Measurements from ENCODE around the gene JPH4. TPM values are rescaled to one million over a fixed set of nuclear protein-coding genes. Genes with fewer than 3 reads are reported as not detected.

Gene JPH4
- polyA plus RNA-seq, 3 donors, result 2.2 to 4.1 (median 3.7) TPM

GRCh38 chr14:23536494-23536893 is 42.1 kb downstream of the JPH4 start:
- no peaks in the 10 kb centered on the region for H3K9me3 ChIP-seq (replicated peaks in 1 of 2; ENCODE audit: control insufficient read depth in 1 of 2, insufficient read depth in 1 of 2, low read length in 2 of 2)
- DNase-seq, result no peak
- Mint-ChIP-seq H3K27ac (no peak overlapping the region), H3K4me1 (no peaks in the 10 kb centered on the region), H3K9me3 (peaks cover 0 to 1% (median 0%) of the 10 kb centered on the region in 7 donors), H3K27me3 (ENCODE audit: low read depth in 3 of 3) (peaks cover 5 to 8% (median 5%) of the 10 kb centered on the region in 3 donors), H3K4me3 (no peak overlapping the region), H3K36me3 (no peaks in the 10 kb centered on the region)
- H3K4me3 ChIP-seq (replicated peaks in 1 of 3; ENCODE audit: low read depth in 2 of 3, low read length in 3 of 3), result no peak overlapping the region
- TF ChIP-seq CTCF (IDR thresholded peaks at IDR 0.05), result no peak
- no peak overlapping the region for H3K9ac ChIP-seq (ENCODE audit: insufficient read depth, low read length, poor library complexity, severe bottlenecking)
- H3K36me3 ChIP-seq (replicated peaks in 1 of 2; ENCODE audit: control insufficient read depth in 1 of 2, insufficient read depth in 2 of 2, low read length in 2 of 2), result no peaks in the 10 kb centered on the region
- intact Hi-C loops (cut with micrococcal nuclease), result no loop called here
- H2AFZ ChIP-seq (ENCODE audit: insufficient read depth, low read depth, low read length, poor library complexity, severe bottlenecking), result no peak overlapping the region
- H3K27me3 ChIP-seq (ENCODE audit: control insufficient read depth in 2 of 2, insufficient read depth in 2 of 2, low read length in 2 of 2), result no peaks in the 10 kb centered on the region
- no peaks in the 10 kb centered on the region for H4K20me1 ChIP-seq (ENCODE audit: insufficient read depth, low read length)
- H3K4me1 ChIP-seq (ENCODE audit: control insufficient read depth in 1 of 2, insufficient read depth in 2 of 2, low read length in 2 of 2), result no peaks in the 10 kb centered on the region
- no peak overlapping the region for H3K27ac ChIP-seq (ENCODE audit: low read depth in 1 of 2, low read length in 2 of 2)
- 80% methylated on average over 1 of the region's 2 CpGs for WGBS (ENCODE audit: insufficient coverage)
- H3K79me2 ChIP-seq (ENCODE audit: insufficient read depth, low read length), result no peaks in the 10 kb centered on the region
- H3K4me2 ChIP-seq (replicated peaks; ENCODE audit: extremely low read depth, low read length, poor library complexity, severe bottlenecking), result no peak overlapping the region

GRCh38 chr14:23535943-23536342 is 42.6 kb downstream of the JPH4 start:
- Histone ChIP-seq H4K20me1 (ENCODE audit: insufficient read depth, low read length) (no peaks in the 10 kb centered on the region), H3K9me3 (replicated peaks in 1 of 2; ENCODE audit: control insufficient read depth in 1 of 2, insufficient read depth in 1 of 2, low read length in 2 of 2) (no peaks in the 10 kb centered on the region), H3K4me1 (ENCODE audit: control insufficient read depth in 1 of 2, insufficient read depth in 2 of 2, low read length in 2 of 2) (no peaks in the 10 kb centered on the region), H3K27me3 (ENCODE audit: control insufficient read depth in 2 of 2, insufficient read depth in 2 of 2, low read length in 2 of 2) (no peaks in the 10 kb centered on the region), H3K4me3 (replicated peaks in 1 of 3; ENCODE audit: low read depth in 2 of 3, low read length in 3 of 3) (no peak overlapping the region), H3K36me3 (replicated peaks in 1 of 2; ENCODE audit: control insufficient read depth in 1 of 2, insufficient read depth in 2 of 2, low read length in 2 of 2) (no peaks in the 10 kb centered on the region), H3K79me2 (ENCODE audit: insufficient read depth, low read length) (no peaks in the 10 kb centered on the region), H3K4me2 (replicated peaks; ENCODE audit: extremely low read depth, low read length, poor library complexity, severe bottlenecking) (no peak overlapping the region), H3K9ac (ENCODE audit: insufficient read depth, low read length, poor library complexity, severe bottlenecking) (no peak overlapping the region), H3K27ac (ENCODE audit: low read depth in 1 of 2, low read length in 2 of 2) (no peak overlapping the region), H2AFZ (ENCODE audit: insufficient read depth, low read depth, low read length, poor library complexity, severe bottlenecking) (no peak overlapping the region)
- no peak overlapping the region for H3K27ac Mint-ChIP-seq
- intact Hi-C loops (cut with micrococcal nuclease), result no loop called here
- peaks cover 3 to 5% (median 4%) of the 10 kb centered on the region in 3 donors for H3K27me3 Mint-ChIP-seq (ENCODE audit: low read depth in 3 of 3)
- peaks cover 2% of the 10 kb centered on the region for H3K4me1 Mint-ChIP-seq
- H3K36me3 Mint-ChIP-seq, result no peaks in the 10 kb centered on the region
- TF ChIP-seq CTCF (IDR thresholded peaks at IDR 0.05), result no peak
- no peak for DNase-seq
- peaks cover 0 to 1% (median 0%) of the 10 kb centered on the region in 7 donors for H3K9me3 Mint-ChIP-seq
- WGBS (ENCODE audit: insufficient coverage), result 93% methylated on average over 3 of the region's 4 CpGs
- H3K4me3 Mint-ChIP-seq, result no peak overlapping the region

Measured in CD14-positive monocyte (primary cell).